ENCODE results near the gene CAMLG. TPM values are rescaled to one million over a fixed set of nuclear protein-coding genes. Genes with fewer than 3 reads are reported as not detected.
A peak's percentile ranks its signal among the peaks of the same experiment; 100 is the strongest.
"Not testable (repeated sequence)": the region's sequence is repeated elsewhere in the genome, so short reads cannot be mapped to it uniquely, and the experiment has no call there.

The CAMLG gene
- 26.6 and 30.9 TPM in 2 replicates for total RNA-seq (2022)
- percentile 70 among the genes with signal in this experiment for Bru-seq, nascent RNA
- BruChase-seq, experiment 1, labeled RNA remaining after a 2-hour chase = percentile 79 among the genes with signal in this experiment
- BruChase-seq, experiment 2, labeled RNA remaining after a 6-hour chase = percentile 82 among the genes with signal in this experiment
- long read RNA-seq, transcript CAMLG-201 (4 exons, 2,221 nt) = major isoform, 36 of 94 reads
- long read RNA-seq, partial matches to known transcripts = 45 of 94 reads
- long read RNA-seq, other reads (novel, unspliced or antisense) = 10 of 94 reads

GRCh38 chr5:134738133-134738962 lies at the start of gene CAMLG:
CAMLG (plus strand) TSS chr5:134738548; CDS start chr5:134738621, 73 bp downstream.
- intact Hi-C loops (cut with micrococcal nuclease; ENCODE audit: unreplicated experiment) = loop anchor here (1.0 to 10.0 kb wide), 3 partner anchors 106 to 564 kb away; partner anchors contain the start of genes C5orf24, PCBD2 and SKP1
- Histone ChIP-seq H3K27me3 (replicated peaks; ENCODE audit: control insufficient read depth, insufficient read depth, low read length) (no peaks in the 10 kb centered on the region), H3K4me3 (ENCODE audit: low read depth, low read length) (peak within 1 kb of the TSS; percentile 69), H3K9me3 (no peaks in the 10 kb centered on the region), H3K4me1 (no peaks in the 10 kb centered on the region), H3K36me3 (ENCODE audit: control insufficient read depth, insufficient read depth, low read length) (no peaks in the 10 kb centered on the region; the same call in 1 of the 2 replicates)
- peak within 1 kb of the TSS; percentile 99 for H3K4me3 Mint-ChIP-seq (ENCODE audit: unreplicated experiment)
- DNase-seq = peak; percentile 98 to 99
- POLR2A ChIA-PET = interaction anchor here (0.5 to 1.8 kb wide), 7 partner anchors 10 to 1401 kb away, joined by 3 to 8 read pairs (median 3); partner anchors contain the start of genes C5orf24, DDX46 and PCBD2
- BruUV-seq (replicated peaks) = no TSS peak
- no peaks in the 10 kb centered on the region for H3K4me1 Mint-ChIP-seq (ENCODE audit: low read depth, unreplicated experiment)
- H3K27ac Mint-ChIP-seq (ENCODE audit: unreplicated experiment) = peak within 1 kb of the TSS; percentile 91
- CTCF ChIA-PET = interaction anchor here (0.6 to 3.2 kb wide), 11 partner anchors 20 to 728 kb away, joined by 3 to 17 read pairs (median 4); partner anchors contain the start of genes C5orf24, DDX46, PCBD2 and SEC24A
- peak; percentile 83 to 88 for TF ChIP-seq CTCF (IDR thresholded peaks at IDR 0.05; ENCODE audit: insufficient read depth in 1 of 2, low read depth in 1 of 2, low read length in 1 of 2, severe bottlenecking in 1 of 2, unreplicated experiment in 1 of 2)
- H3K27me3 Mint-ChIP-seq (ENCODE audit: insufficient read depth, unreplicated experiment) = no peaks in the 10 kb centered on the region
- H3K36me3 Mint-ChIP-seq (ENCODE audit: insufficient read depth, unreplicated experiment) = peaks cover 17% of the 10 kb centered on the region
- H3K9me3 Mint-ChIP-seq (ENCODE audit: unreplicated experiment) = no peaks in the 10 kb centered on the region

DNA sequence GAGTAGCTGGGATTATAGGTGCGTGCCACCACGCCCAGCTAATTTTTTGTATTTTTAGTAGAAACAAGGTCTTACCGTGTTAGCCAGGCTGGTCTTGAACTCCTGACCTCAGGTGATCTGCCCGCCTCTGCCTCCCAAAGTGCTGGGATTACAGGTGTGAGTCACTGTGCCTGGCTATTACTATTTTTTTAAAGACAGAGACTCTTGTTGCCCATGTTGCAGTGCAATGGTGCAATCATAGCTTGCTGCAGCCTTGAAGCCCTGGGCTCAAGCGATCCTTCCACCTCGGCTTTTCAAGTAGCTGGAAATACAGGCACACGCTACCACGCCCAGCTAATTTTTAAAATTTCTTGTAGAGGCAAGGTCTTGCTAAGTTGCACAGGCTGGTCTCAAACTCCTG lies 48.2 kb upstream of the CAMLG start:
- H3K4me3 Mint-ChIP-seq (ENCODE audit: unreplicated experiment); H3K27me3 ChIP-seq (replicated peaks; ENCODE audit: control insufficient read depth, insufficient read depth, low read length); POLR2A ChIA-PET; H3K9me3 Mint-ChIP-seq (ENCODE audit: unreplicated experiment); H3K4me1 ChIP-seq; H3K4me3 ChIP-seq (ENCODE audit: low read depth, low read length); H3K36me3 ChIP-seq (ENCODE audit: control insufficient read depth, insufficient read depth, low read length); CTCF ChIA-PET; H3K4me1 Mint-ChIP-seq (ENCODE audit: low read depth, unreplicated experiment); DNase-seq; H3K27ac Mint-ChIP-seq (ENCODE audit: unreplicated experiment); intact Hi-C loops (cut with micrococcal nuclease; ENCODE audit: unreplicated experiment); BruUV-seq (replicated peaks); H3K27me3 Mint-ChIP-seq (ENCODE audit: insufficient read depth, unreplicated experiment); H3K9me3 ChIP-seq: not testable (repeated sequence)
- peaks cover 96% of the 10 kb centered on the region for H3K36me3 Mint-ChIP-seq (ENCODE audit: insufficient read depth, unreplicated experiment)

GRCh38 chr5:134692722-134693121 lies 45.6 kb upstream of the CAMLG start:
- H3K4me3 Mint-ChIP-seq (ENCODE audit: unreplicated experiment) = no peak overlapping the region
- no peaks in the 10 kb centered on the region for H3K4me1 ChIP-seq
- CTCF ChIA-PET = no interaction called here
- H3K36me3 ChIP-seq (ENCODE audit: control insufficient read depth, insufficient read depth, low read length) = peaks cover 3% of the 10 kb centered on the region; the same call in 1 of the 2 replicates
- POLR2A ChIA-PET = no interaction called here
- no peaks in the 10 kb centered on the region for H3K9me3 ChIP-seq
- H3K27me3 Mint-ChIP-seq (ENCODE audit: insufficient read depth, unreplicated experiment) = no peaks in the 10 kb centered on the region
- no peaks in the 10 kb centered on the region for H3K4me1 Mint-ChIP-seq (ENCODE audit: low read depth, unreplicated experiment)
- H3K4me3 ChIP-seq (ENCODE audit: low read depth, low read length) = no peak overlapping the region
- H3K27ac Mint-ChIP-seq (ENCODE audit: unreplicated experiment) = no peak overlapping the region
- BruUV-seq (replicated peaks) = no TSS peak
- no peak for TF ChIP-seq CTCF (IDR thresholded peaks at IDR 0.05; ENCODE audit: insufficient read depth in 1 of 2, low read depth in 1 of 2, low read length in 1 of 2, severe bottlenecking in 1 of 2, unreplicated experiment in 1 of 2)
- intact Hi-C loops (cut with micrococcal nuclease; ENCODE audit: unreplicated experiment) = no loop called here
- no peaks in the 10 kb centered on the region for H3K9me3 Mint-ChIP-seq (ENCODE audit: unreplicated experiment)
- no peaks in the 10 kb centered on the region for H3K27me3 ChIP-seq (replicated peaks; ENCODE audit: control insufficient read depth, insufficient read depth, low read length)
- no peak for DNase-seq
- H3K36me3 Mint-ChIP-seq (ENCODE audit: insufficient read depth, unreplicated experiment) = peaks cover 89% of the 10 kb centered on the region
